ENCODE measurements around the gene CGB2.

DNA sequence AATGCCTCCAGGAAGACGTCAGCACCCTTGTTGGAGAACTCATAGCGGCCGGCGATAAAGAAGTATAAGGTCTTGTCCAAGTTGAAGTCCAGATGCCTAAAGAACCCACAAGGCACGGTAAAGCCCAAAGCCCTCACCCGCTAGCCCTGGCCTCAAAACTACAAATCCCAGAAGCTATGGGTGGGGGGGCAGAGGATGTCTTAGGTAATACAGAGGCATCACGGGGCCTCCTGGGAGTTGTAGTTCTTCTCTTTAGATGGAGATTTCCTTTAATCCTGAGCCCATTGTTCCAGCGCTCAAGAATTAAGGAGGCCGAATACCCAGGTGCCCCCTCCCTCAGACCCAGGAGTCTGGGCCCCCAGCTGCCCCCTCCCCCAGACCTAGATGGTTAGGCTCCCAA lies 49.4 kb upstream of the CGB2 start:
- TF ChIP-seq, protein P1, sequence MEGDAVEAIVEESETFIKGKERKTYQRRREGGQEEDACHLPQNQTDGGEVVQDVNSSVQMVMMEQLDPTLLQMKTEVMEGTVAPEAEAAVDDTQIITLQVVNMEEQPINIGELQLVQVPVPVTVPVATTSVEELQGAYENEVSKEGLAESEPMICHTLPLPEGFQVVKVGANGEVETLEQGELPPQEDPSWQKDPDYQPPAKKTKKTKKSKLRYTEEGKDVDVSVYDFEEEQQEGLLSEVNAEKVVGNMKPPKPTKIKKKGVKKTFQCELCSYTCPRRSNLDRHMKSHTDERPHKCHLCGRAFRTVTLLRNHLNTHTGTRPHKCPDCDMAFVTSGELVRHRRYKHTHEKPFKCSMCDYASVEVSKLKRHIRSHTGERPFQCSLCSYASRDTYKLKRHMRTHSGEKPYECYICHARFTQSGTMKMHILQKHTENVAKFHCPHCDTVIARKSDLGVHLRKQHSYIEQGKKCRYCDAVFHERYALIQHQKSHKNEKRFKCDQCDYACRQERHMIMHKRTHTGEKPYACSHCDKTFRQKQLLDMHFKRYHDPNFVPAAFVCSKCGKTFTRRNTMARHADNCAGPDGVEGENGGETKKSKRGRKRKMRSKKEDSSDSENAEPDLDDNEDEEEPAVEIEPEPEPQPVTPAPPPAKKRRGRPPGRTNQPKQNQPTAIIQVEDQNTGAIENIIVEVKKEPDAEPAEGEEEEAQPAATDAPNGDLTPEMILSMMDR (conservative IDR thresholded peaks at IDR 0.05 in 1 of 2, IDR thresholded peaks at IDR 0.05 in 1 of 2; ENCODE audit: extremely low read depth in 1 of 2, insufficient read depth in 1 of 2, low read depth in 1 of 2, low read length in 2 of 2), result no peak
- TF ChIP-seq EZH2 (IDR thresholded peaks at IDR 0.05; ENCODE audit: borderline replicate concordance, low read length), result no peak
